ENCODE data around the gene PIGX.
A peak's percentile ranks its signal among the peaks of the same experiment; 100 is the strongest.
"Not testable (repeated sequence)": the region's sequence is repeated elsewhere in the genome, so short reads cannot be mapped to it uniquely, and the experiment has no call there.

Gene PIGX

GRCh38 chr3:196706327-196706726 lies 5.8 kb upstream of the PIGX start:
- no peak for DNase-seq

- no peak for DNase-seq
Measured at GRCh38 chr3:196706731-196707130, 5.4 kb upstream of the PIGX start.

- no peak for DNase-seq
Measured at GRCh38 chr3:196707566-196707965, 4.6 kb upstream of the PIGX start.

- no peak for DNase-seq
Measured at GRCh38 chr3:196708467-196708866, 3.7 kb upstream of the PIGX start.

GRCh38 chr3:196712514-196713413 lies 587 bp downstream of the PIGX start:
- peak; percentile 77 for DNase-seq

- not testable (repeated sequence) for DNase-seq
Measured at GRCh38 chr3:196717162-196717561, 5.0 kb downstream of the PIGX start.

- DNase-seq = no peak
Measured at GRCh38 chr3:196721097-196721496, 8.9 kb downstream of the PIGX start.

GRCh38 chr3:196726788-196727675 lies 14.9 kb downstream of the PIGX start:
- peak; percentile 40 for DNase-seq

GRCh38 chr3:196735751-196736150 lies 23.6 kb downstream of the PIGX start:
- DNase-seq = no peak

- DNase-seq = no peak
Measured at GRCh38 chr3:196736670-196737374, 24.6 kb downstream of the PIGX start.

GRCh38 chr3:196737655-196738054 lies 25.5 kb downstream of the PIGX start:
- DNase-seq = no peak

- DNase-seq = peak; percentile 95
Measured at GRCh38 chr3:196739671-196740480, 27.7 kb downstream of the PIGX start, which contains the start of gene PAK2. TSS of gene PAK2 (plus strand) at chr3:196739857. CDS start at chr3:196782647, 42,790 bp downstream.

GRCh38 chr3:196740481-196741248 lies 28.5 kb downstream of the PIGX start:
- DNase-seq = peak; percentile 43

GRCh38 chr3:196741249-196741889 lies 29.2 kb downstream of the PIGX start:
- DNase-seq = no peak

- not testable (repeated sequence) for DNase-seq
Measured at GRCh38 chr3:196743569-196743968, 31.4 kb downstream of the PIGX start.

GRCh38 chr3:196749125-196749524 lies 36.9 kb downstream of the PIGX start:
- no peak for DNase-seq

GRCh38 chr3:196753201-196753600 lies 41.0 kb downstream of the PIGX start:
- no peak for DNase-seq

- no peak for DNase-seq
Measured at GRCh38 chr3:196754091-196754981, 42.2 kb downstream of the PIGX start.

- no peak for DNase-seq
Measured at GRCh38 chr3:196756732-196757131, 44.6 kb downstream of the PIGX start.

Data from CD4-positive, alpha-beta T cell treated with Interleukin-6 for 4 hours (primary cell).